A549 (cell line): ENCODE results near the gene TRERF1.

Source experiments
- BHLHE40 ChIP-seq: IDR thresholded peaks from 2 replicates; pipeline ENCODE4 v1.6.1; 2012; ENCODE audit warnings: low read depth, low read length, inconsistent platforms
- MAX ChIP-seq: IDR thresholded peaks from 2 replicates; pipeline ENCODE4 v1.6.1; 2012
- NFE2L2 ChIP-seq: fragments of 150-350 bp; conservative IDR thresholded peaks from 2 replicates; pipeline ENCODE4 v1.6.1; 2014; ENCODE audit warnings: low read length
- POLR2A ChIP-seq: IDR thresholded peaks from 2 replicates; pipeline ENCODE4 v1.6.1; 2012; ENCODE audit warnings: mild to moderate bottlenecking, low read length
- RCOR1 ChIP-seq: fragments of 150-350 bp; IDR thresholded peaks from 2 replicates; pipeline ENCODE4 v1.6.1; 2014; ENCODE audit warnings: antibody characterized with exemption, low read length, low read depth
- ZC3H11A ChIP-seq: fragments of 450-650 bp; IDR thresholded peaks from 2 replicates; pipeline ENCODE4 v1.6.1; 2014; ENCODE audit warnings: antibody characterized with exemption, mild to moderate bottlenecking
- TF ChIP-seq, protein P1 (sequence below): fragments of >200 bp; sonication (Bioruptor Twin); formaldehyde crosslinking; IDR thresholded peaks from 3 replicates; pipeline ENCODE4 v1.5.1; 2016

GRCh38 chr6:42482174-42482573 is 30.4 kb upstream of the TRERF1 start:
- TF ChIP-seq RCOR1 (no peak), POLR2A (no peak), ZC3H11A (no peak), MAX (no peak), BHLHE40 (no peak), NFE2L2 (no peak)
- TF ChIP-seq, protein P1, sequence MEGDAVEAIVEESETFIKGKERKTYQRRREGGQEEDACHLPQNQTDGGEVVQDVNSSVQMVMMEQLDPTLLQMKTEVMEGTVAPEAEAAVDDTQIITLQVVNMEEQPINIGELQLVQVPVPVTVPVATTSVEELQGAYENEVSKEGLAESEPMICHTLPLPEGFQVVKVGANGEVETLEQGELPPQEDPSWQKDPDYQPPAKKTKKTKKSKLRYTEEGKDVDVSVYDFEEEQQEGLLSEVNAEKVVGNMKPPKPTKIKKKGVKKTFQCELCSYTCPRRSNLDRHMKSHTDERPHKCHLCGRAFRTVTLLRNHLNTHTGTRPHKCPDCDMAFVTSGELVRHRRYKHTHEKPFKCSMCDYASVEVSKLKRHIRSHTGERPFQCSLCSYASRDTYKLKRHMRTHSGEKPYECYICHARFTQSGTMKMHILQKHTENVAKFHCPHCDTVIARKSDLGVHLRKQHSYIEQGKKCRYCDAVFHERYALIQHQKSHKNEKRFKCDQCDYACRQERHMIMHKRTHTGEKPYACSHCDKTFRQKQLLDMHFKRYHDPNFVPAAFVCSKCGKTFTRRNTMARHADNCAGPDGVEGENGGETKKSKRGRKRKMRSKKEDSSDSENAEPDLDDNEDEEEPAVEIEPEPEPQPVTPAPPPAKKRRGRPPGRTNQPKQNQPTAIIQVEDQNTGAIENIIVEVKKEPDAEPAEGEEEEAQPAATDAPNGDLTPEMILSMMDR, result no peak
